ENCODE results near the gene BBX. TPM values are rescaled to one million over a fixed set of nuclear protein-coding genes. Genes with fewer than 3 reads are reported as not detected.

Gene BBX
- total RNA-seq, 8 experiments from 2014 or later, result 19.4 to 80.6 (median 46.5) TPM

- Histone ChIP-seq H3K4me1 (replicated peaks in 1 of 2) (no peaks in the 10 kb centered on the region), H3K4me3 (no peak overlapping the region), H3K27ac (no peak overlapping the region)
- ATAC-seq (replicated peaks in 6 of 8), result no peak
- in situ Hi-C loops (cut with MboI; ENCODE audit: low pct_unique_long_range_greater_than_20kb in 2 of 9, low sequenced_read_pairs in 9 of 9, unreplicated experiment in 9 of 9), result no loop called here
- 14 to 100% (median 93%) methylated on average over 1 to 2 of the region's 2 CpGs; no CpG with 5 or more reads in 1 of the 10 experiments for WGBS, 10 experiments
Measured at GRCh38 chr3:107757140-107757539, 234.4 kb downstream of the BBX start.

DNA sequence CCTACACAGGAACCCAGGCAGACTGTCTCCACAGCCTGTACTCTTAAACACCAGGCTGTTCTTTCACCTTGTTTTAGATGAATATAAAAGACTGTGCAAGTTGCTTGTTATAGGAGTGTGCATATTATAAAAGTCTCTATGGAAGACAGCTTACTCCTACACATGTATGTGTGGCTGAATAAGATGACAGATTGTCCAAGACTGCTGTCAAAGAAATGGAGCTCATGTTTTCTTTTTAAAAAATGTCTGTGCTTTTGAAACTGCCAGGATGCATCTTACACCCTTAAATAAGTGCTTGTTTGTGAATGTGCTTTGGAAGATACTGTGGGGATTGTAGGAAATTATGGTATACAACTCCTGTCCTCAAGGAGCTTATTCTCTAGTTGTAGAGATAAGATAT is 237.4 kb downstream of the BBX start:
- no peak overlapping the region for H3K4me3 ChIP-seq
- no peaks in the 10 kb centered on the region for H3K4me1 ChIP-seq (replicated peaks in 1 of 2)
- ATAC-seq (replicated peaks in 6 of 8), result no peak
- H3K27ac ChIP-seq, result no peak overlapping the region
- in situ Hi-C loops (cut with MboI; ENCODE audit: low pct_unique_long_range_greater_than_20kb in 2 of 9, low sequenced_read_pairs in 9 of 9, unreplicated experiment in 9 of 9), result no loop called here

GRCh38 chr3:107761391-107761790 is 238.6 kb downstream of the BBX start:
- H3K4me1 ChIP-seq (replicated peaks in 1 of 2), result no peaks in the 10 kb centered on the region
- 20 to 100% (median 74%) methylated on average over 1 to 2 of the region's 2 CpGs for WGBS, 10 experiments
- ATAC-seq (replicated peaks in 6 of 8), result no peak
- H3K27ac ChIP-seq, result no peak overlapping the region
- H3K4me3 ChIP-seq, result no peak overlapping the region
- in situ Hi-C loops (cut with MboI; ENCODE audit: low pct_unique_long_range_greater_than_20kb in 2 of 9, low sequenced_read_pairs in 9 of 9, unreplicated experiment in 9 of 9), result no loop called here

DNA sequence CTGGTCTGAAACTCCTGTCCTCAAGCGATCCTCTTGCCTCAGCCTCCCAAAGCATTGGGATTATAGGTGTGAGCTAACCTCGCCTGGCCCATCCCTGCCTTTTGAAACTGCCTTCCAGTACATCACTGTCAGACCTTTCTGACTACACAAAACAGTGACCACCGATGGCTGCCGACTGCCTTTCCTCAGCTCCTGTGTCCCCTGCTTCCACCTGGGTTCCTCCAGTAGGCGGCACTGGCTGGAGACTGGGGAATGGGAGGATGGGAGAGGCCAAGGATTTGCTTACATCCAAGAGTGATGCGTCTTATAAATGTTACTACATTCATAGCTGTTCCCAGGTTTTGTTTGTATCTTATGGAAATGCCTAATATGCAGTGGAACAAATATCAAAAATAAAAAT is 242.8 kb downstream of the BBX start:
- no peak for ATAC-seq (replicated peaks in 6 of 8)
- in situ Hi-C loops (cut with MboI; ENCODE audit: low pct_unique_long_range_greater_than_20kb in 2 of 9, low sequenced_read_pairs in 9 of 9, unreplicated experiment in 9 of 9), result no loop called here
- Histone ChIP-seq H3K4me1 (replicated peaks in 1 of 2) (peaks cover 3 to 7% of the 10 kb centered on the region in 2 donors), H3K4me3 (no peak overlapping the region), H3K27ac (no peak overlapping the region)
- 60 to 100% (median 94%) methylated on average over 1 to 5 of the region's 6 CpGs; no CpG with 5 or more reads in 3 of the 10 experiments for WGBS, 10 experiments

GRCh38 chr3:107767897-107768605 is 245.3 kb downstream of the BBX start:
- no peak for ATAC-seq (replicated peaks in 6 of 8)
- 0 to 100% (median 77%) methylated on average over 1 to 7 of the region's 8 CpGs; no CpG with 5 or more reads in 2 of the 10 experiments for WGBS, 10 experiments
- Histone ChIP-seq H3K27ac (no peak overlapping the region), H3K4me3 (no peak overlapping the region), H3K4me1 (replicated peaks in 1 of 2) (peaks cover 6 to 13% of the 10 kb centered on the region in 2 donors)
- in situ Hi-C loops (cut with MboI; ENCODE audit: low pct_unique_long_range_greater_than_20kb in 2 of 9, low sequenced_read_pairs in 9 of 9, unreplicated experiment in 9 of 9), result no loop called here

- no peak overlapping the region for H3K4me3 ChIP-seq
- 83 to 100% (median 93%) methylated on average over 2 to 3 of the region's 3 CpGs; no CpG with 5 or more reads in 2 of the 10 experiments for WGBS, 10 experiments
Measured at GRCh38 chr3:107769882-107770281, 247.1 kb downstream of the BBX start.

GRCh38 chr3:107772016-107772415 is 249.3 kb downstream of the BBX start:
- in situ Hi-C loops (cut with MboI; ENCODE audit: low pct_unique_long_range_greater_than_20kb in 2 of 9, low sequenced_read_pairs in 9 of 9, unreplicated experiment in 9 of 9), result no loop called here
- Histone ChIP-seq H3K4me1 (replicated peaks in 1 of 2) (peaks cover 6 to 27% of the 10 kb centered on the region in 2 donors), H3K4me3 (no peak overlapping the region), H3K27ac (no peak overlapping the region)
- 0 to 100% (median 64%) methylated on average over 1 to 6 of the region's 6 CpGs for WGBS, 10 experiments
- no peak for ATAC-seq (replicated peaks in 6 of 8)

More at GRCh38 chr3:107769882-107770281, 247.1 kb downstream of the BBX start:
- Histone ChIP-seq H3K4me1 (replicated peaks in 1 of 2) (peaks cover 6 to 13% of the 10 kb centered on the region in 2 donors), H3K27ac (no peak overlapping the region)
- no peak for ATAC-seq (replicated peaks in 6 of 8)
- in situ Hi-C loops (cut with MboI; ENCODE audit: low pct_unique_long_range_greater_than_20kb in 2 of 9, low sequenced_read_pairs in 9 of 9, unreplicated experiment in 9 of 9), result no loop called here

GRCh38 chr3:107775974-107776373 is 253.2 kb downstream of the BBX start:
- ATAC-seq (replicated peaks in 6 of 8), result peak in 5 of 8 experiments; percentile 60 to 94 (median 88)
- no peak overlapping the region for H3K27ac ChIP-seq
- in situ Hi-C loops (cut with MboI; ENCODE audit: low pct_unique_long_range_greater_than_20kb in 2 of 9, low sequenced_read_pairs in 9 of 9, unreplicated experiment in 9 of 9), result no loop called here
- H3K4me1 ChIP-seq (replicated peaks in 1 of 2), result peaks cover 0 to 21% of the 10 kb centered on the region in 2 donors
- 75 to 100% (median 88%) methylated on average over 1 of the region's 1 CpG; no CpG with 5 or more reads in 1 of the 10 experiments for WGBS, 10 experiments
- no peak overlapping the region for H3K4me3 ChIP-seq

GRCh38 chr3:107781253-107781652 is 258.5 kb downstream of the BBX start:
- in situ Hi-C loops (cut with MboI; ENCODE audit: low pct_unique_long_range_greater_than_20kb in 2 of 9, low sequenced_read_pairs in 9 of 9, unreplicated experiment in 9 of 9), result no loop called here
- Histone ChIP-seq H3K27ac (no peak overlapping the region), H3K4me3 (no peak overlapping the region), H3K4me1 (replicated peaks in 1 of 2) (peaks cover 0 to 9% of the 10 kb centered on the region in 2 donors)
- ATAC-seq (replicated peaks in 6 of 8), result no peak
- 89 to 100% (median 100%) methylated on average over 1 of the region's 1 CpG for WGBS, 10 experiments

DNA sequence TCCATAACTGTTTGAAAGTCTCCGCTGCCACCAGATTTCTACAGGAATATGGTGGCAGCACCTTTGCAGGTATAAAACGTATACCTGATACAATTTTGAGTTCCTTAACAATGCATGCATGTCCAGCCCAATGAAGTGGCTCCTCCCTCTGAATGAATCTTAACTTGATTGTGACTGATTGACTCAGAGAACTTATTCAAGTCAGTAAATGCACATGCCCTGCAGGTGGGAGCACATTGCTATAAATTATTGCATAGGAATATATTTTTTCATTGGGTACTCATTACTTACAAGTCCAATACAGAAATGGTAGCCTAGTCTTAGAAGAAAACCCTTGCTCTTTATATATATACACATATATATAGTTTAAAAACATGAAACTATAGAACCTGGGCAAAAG is 259.3 kb downstream of the BBX start:
- WGBS, 10 experiments, result 20 to 100% (median 94%) methylated on average over 1 to 2 of the region's 2 CpGs; no CpG with 5 or more reads in 2 of the 10 experiments
- ATAC-seq (replicated peaks in 6 of 8), result peak in 2 of 8 experiments; percentile 25 to 53
- Histone ChIP-seq H3K27ac (no peak overlapping the region), H3K4me1 (replicated peaks in 1 of 2) (peaks cover 0 to 3% of the 10 kb centered on the region in 2 donors), H3K4me3 (no peak overlapping the region)
- in situ Hi-C loops (cut with MboI; ENCODE audit: low pct_unique_long_range_greater_than_20kb in 2 of 9, low sequenced_read_pairs in 9 of 9, unreplicated experiment in 9 of 9), result no loop called here

DNA sequence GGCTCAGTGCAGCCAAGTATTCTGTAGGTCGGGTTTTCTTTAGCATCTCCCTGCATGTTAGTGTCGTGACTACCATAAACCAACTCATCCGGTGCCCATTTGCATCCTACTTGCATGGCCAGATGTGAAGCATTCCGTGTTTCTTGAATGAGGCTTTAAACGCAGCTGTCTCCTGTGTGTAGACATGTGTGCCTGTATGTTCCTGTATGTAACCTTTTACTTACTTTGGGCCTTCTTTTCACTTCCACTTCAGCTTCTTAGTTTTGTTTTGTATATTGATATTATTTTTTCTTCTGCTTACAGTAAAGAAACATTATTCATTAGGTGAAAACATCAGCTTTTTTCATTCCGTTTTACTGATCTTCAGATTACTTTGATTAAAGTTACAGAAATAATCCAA is 267.9 kb downstream of the BBX start:
- WGBS, 10 experiments, result 38 to 100% (median 92%) methylated on average over 1 to 6 of the region's 6 CpGs
- in situ Hi-C loops (cut with MboI; ENCODE audit: low pct_unique_long_range_greater_than_20kb in 2 of 9, low sequenced_read_pairs in 9 of 9, unreplicated experiment in 9 of 9), result no loop called here
- ATAC-seq (replicated peaks in 6 of 8), result peak in 2 of 8 experiments; percentile 18 to 42
- Histone ChIP-seq H3K27ac (no peak overlapping the region), H3K4me3 (no peak overlapping the region), H3K4me1 (replicated peaks in 1 of 2) (no peaks in the 10 kb centered on the region)

DNA sequence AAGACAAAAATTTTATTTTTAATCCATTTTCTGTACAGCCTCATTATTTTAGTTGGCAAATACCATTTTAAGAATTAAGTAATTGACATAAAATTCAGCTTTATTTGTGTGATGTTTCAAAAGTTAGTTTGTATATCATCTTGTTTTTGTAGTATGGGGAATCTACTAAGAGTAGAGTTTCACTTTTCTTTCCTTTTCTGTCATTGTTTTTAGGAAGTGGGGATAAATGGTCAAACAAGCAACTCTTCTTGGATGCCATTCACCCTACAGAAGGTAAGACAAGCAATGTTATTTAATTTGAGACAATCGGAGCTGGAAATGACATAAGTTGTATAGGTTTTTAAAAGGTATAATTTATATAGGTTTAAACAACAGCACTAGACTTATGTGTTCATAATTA is 268.3 kb downstream of the BBX start:
- Histone ChIP-seq H3K4me1 (replicated peaks in 1 of 2) (no peaks in the 10 kb centered on the region), H3K4me3 (no peak overlapping the region), H3K27ac (no peak overlapping the region)
- ATAC-seq (replicated peaks in 6 of 8), result no peak
- in situ Hi-C loops (cut with MboI; ENCODE audit: low pct_unique_long_range_greater_than_20kb in 2 of 9, low sequenced_read_pairs in 9 of 9, unreplicated experiment in 9 of 9), result no loop called here
- WGBS, 10 experiments, result 71 to 100% (median 100%) methylated on average over 1 of the region's 1 CpG; no CpG with 5 or more reads in 3 of the 10 experiments

GRCh38 chr3:107791450-107791849 is 268.7 kb downstream of the BBX start:
- WGBS, 10 experiments, result 90 to 100% (median 100%) methylated on average over 1 to 7 of the region's 7 CpGs; no CpG with 5 or more reads in 2 of the 10 experiments
- Histone ChIP-seq H3K4me3 (no peak overlapping the region), H3K4me1 (replicated peaks in 1 of 2) (no peaks in the 10 kb centered on the region), H3K27ac (no peak overlapping the region)
- ATAC-seq (replicated peaks in 6 of 8), result no peak
- in situ Hi-C loops (cut with MboI; ENCODE audit: low pct_unique_long_range_greater_than_20kb in 2 of 9, low sequenced_read_pairs in 9 of 9, unreplicated experiment in 9 of 9), result no loop called here
